GM04503 (cell line): ENCODE measurements around the gene ESR2.
"Not testable (repeated sequence)": the region's sequence is repeated elsewhere in the genome, so short reads cannot be mapped to it uniquely, and the experiment has no call there.

Experiments used
- DNase-seq: peaks from one replicate; pipeline ENCODE4 v3.0.0-alpha.2; 2012; ENCODE audit warnings: low read depth

The ESR2 gene

DNA sequence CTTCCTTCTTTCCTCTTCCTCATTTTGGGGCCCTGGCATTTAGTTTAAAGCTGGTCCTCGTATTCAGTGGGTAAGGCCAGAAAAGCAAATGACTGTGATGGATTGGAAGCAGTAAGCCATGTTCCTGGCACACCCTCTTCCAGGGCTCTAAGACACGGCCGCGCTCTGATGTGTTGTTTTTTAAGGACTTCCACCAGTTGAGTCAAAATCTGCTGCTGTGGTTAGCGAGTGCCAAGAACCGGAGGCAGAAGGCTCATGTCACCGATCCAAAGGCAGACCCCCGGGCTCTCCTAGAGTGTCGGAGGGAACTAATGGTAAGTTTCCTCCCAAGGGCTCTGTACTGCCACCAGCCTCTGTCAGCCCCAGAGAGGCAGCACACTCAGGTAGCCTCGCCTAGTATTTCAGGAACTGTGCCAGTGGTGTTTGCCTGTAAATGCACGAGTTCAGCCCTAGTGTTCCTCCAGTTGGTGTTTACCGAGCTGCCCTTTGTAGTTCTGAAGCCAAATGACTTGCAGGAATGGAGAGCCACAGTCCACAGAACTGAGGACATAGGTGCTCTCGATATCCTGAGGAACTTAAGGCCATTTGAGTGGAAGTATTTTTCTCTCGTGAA is 72.7 kb downstream of the ESR2 start:
- DNase-seq, result no peak

DNA sequence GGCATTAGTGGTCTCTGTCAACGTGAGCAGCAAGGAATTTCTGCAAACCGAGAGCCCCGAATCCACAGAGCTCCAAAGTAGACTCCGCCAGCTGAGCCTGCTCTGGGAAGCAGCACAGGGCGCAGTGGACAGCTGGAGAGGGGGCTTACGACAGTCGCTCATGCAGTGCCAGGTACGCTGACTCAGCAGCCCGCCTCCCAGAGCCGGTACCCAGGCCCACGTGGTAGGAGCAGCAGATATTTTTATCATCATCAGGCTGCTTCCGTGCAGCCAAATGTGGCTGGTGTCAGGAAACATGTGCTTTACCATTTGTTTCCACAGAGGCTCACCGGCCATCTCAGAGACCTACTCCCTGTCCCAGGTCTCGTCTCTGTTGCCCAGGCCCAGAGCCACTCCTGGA is 73.7 kb downstream of the ESR2 start:
- no peak for DNase-seq

DNA sequence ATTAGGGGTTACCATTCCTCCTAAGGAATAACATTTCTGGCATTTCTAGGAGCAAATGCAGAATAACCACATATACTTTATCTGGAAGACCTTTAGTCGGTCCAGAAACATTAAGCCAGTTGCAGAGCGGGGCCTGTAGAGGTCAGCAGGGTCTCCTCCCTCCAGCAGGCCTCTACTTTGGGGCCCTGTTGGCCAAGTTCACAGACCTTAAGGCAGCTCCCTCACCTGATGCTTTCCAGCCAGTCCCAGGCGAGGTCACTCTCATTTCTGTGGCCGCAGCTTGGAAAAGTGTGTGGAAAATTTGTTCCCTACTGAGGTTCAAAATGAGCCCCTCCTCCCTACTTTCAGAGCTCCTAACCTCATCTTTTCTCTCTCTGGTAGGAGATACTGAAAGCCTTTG is 74.1 kb downstream of the ESR2 start:
- DNase-seq, result no peak

DNA sequence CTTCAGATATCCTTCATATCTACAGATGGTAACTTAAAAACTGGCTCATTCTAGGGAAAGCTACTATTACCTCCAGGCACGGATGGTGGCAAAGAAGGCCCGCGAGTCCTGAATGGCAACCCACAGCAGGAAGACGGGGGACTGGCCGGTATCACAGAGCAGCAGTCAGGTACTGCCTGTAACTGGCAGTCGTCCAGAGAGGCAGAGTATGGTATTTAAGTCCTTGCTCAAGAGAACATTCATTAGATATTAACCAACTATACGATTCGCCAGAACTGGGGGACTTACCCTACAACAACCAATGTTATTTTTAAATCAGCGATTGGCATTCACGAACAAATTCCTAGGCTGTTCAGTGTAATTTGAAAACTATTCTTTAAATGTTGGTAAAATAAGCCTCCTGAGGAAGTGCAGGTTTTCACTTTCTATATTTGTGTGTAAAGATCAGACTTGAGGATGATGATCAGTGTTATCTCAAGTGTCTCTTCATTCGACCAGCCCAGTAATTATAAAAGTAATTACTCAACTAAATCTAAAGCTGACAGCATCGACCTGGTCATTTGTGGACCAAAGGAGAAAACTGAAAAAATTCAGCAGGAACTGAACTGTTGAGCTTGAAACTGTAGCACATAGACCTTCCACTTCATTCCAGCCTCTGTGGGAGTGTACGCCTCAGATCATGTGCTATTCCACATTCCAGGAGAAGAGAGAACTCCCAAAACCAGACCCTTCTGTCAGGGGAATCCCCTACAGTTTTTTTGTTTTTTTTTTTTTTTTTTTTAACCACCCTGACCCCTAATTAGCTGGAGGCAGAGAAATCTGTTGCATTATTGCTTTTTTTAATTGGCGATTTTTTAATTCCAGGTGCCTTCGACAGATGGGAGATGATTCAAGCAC is 75.6 kb downstream of the ESR2 start:
- DNase-seq, result no peak

DNA sequence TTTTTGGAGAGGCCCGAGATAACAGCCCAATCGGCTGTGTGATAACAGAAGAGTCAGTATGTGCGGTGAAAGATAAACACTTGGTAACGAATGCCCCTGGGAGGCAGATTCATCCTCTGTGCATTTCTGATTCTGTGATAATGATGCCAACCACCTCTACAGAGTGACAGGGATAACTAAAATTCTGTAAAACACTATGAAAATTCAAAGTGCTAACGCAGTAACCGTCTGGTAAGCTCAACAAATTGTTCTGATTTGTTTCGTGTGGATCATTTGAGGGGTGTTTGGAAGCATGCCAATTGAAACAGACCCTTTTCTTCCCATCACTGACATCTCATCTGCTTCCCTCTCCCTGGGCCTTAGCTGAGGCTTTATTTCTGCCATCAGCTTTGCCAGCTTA is 76.3 kb downstream of the ESR2 start:
- no peak for DNase-seq

DNA sequence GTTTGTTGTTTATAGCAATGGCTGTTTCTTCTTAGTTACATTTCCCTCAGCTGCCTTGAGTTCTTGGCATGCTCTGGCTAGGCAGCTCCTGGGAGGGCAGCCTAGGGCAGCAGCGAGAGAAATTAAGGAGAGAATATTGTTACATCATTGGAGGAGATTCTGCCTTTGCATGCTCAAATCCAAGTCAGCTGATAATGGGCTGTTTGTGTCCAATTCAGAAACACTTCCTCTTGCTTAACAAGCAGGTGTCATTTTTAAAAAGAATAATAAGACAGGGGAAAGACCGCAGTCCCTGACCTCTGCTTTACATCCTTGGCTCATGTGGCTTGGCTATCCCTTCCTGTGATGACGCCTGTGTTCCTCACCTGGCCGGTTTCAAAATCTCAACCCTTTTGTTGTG is 76.9 kb downstream of the ESR2 start:
- DNase-seq, result no peak

DNA sequence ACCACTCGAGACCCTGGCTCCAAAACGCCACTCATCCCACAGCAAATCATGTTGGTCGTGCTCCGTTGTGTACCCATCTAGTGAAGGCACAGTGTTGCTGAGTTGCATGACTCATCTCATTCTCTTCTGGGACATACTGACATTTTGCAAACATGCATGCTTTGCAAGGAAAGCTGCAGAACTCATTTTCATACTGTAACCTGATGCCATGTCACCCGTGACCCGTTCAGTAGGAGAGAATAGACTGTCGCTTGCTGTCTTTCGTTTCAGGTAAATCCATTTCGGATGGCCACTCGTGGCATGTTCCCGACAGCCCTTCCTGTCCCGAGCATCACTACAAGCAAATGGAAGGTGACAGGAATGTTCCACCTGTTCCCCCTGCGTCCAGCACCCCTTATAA is 78.2 kb downstream of the ESR2 start:
- no peak for DNase-seq

DNA sequence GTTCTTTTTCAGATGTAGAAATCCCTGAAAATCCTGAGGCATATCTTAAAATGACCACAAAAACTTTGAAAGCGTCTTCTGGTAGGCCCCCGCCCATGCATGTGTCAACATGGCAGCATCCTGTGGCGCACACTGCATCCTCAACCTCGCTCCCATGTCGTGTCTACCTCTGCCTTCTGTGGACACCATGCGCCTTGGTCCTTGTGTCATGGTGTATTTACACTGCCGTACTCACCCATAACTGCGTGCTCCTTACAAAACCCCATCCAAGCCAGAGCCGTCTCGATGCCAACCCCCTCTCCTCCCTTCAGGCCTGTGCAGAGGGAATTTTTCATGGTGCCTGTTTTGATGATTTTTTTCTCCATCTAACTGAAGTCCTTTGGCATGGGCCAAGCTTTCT is 78.9 kb downstream of the ESR2 start:
- no peak for DNase-seq

DNA sequence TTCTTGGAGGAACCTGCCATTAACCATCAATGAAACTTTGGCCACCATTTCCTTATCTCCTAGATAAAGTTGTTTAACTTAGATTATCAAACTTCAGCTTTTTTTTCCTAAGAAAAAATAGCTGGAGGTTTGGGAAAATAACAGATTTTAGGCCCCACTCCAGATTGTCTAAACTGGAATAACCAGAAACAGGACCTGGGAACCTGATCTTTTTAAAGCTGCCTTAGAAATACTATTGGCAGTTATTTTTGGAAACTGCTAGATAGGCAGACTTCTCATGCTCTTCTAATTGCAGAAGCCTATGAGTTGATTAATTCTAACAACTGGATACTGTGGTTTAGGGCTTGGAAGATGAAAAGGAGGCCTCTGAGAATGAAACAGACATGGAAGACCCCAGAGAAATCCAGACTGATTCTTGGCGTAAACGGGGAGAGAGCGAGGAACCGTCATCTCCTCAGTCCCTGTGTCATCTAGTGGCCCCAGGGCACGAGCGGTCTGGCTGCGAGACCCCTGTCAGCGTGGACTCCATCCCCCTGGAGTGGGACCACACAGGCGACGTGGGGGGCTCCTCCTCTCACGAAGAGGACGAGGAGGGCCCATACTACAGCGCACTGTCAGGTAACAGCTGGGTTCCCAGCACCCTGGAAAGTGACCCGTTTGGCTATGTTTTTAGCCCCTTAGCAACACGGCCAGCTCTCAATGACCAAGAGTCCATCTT is 80.2 kb downstream of the ESR2 start:
- no peak for DNase-seq

DNA sequence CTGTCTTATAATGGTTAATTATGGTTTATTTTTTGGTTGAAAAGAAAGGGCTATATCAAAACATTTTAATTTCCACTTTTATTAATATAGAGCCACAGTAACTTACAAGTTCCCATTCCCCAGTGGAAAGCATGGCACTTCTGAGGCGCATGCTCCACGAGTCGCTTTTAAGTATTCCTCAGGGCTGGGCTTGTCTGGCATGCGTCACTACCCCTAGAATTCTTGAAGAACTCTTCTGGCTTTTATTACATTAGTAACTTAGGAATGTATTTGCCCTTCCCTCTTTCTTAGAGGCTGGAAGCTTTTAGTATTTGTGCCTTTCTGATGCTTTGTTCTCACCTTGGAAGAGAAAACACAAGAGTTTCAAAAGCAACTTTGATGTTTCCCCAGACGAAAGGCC is 81.1 kb downstream of the ESR2 start:
- no peak for DNase-seq

DNA sequence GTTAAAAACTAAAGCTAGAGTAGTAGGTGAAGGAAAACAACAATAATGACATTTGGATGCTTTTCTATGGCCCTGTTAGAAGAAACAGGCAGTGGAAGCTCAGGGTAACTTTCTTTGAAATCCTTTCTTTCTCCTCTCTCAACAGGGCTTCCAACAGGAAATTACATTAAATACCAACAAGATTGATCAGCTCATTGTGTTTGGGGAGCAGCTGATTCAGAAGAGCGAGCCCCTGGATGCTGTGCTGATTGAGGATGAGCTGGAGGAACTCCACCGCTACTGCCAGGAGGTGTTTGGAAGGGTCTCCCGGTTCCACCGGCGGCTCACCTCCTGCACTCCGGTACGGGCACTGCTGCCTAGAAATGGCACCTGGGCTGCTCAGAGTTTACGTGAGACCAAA is 81.5 kb downstream of the ESR2 start:
- DNase-seq, result no peak

DNA sequence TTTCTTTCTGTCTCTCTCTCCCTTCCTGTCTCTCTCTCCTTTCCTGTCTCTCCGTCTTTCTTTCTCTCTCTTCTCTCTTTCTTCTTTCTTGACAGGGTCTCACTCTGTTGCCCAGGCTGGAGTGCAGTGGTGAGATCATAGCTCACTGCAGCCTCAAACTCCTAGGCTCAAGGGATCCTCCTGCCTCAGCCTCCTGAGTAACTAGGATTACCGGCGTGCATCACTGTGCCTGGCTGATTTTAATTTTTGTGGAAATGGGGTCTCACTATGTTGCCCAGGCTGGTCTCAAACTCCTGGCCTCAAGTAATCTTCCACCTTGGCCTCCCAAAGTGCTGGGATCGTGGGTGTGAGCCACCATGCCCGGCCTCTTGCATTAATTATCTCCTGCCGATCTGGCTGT is 83.3 kb downstream of the ESR2 start:
- not testable (repeated sequence) for DNase-seq

DNA sequence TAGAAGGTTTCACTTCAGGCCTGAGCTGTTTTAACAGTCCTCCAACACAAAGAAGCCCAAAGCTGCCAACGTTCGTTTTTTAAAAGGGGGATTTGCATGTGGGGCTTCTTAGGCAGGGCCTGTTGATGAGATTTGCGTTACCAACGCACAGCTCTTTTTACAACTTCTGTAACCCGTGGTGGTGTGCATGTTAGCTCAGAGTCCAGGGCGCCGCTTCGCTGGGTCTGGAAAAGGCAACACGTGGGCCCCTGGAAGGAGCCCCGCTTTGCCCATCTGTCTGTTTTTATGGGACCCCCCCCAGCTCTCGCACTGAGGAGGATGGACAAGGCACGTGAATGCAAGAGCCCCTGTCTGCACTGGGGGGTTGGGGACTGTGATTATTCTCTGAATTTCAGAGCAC is 84.0 kb downstream of the ESR2 start:
- no peak for DNase-seq

DNA sequence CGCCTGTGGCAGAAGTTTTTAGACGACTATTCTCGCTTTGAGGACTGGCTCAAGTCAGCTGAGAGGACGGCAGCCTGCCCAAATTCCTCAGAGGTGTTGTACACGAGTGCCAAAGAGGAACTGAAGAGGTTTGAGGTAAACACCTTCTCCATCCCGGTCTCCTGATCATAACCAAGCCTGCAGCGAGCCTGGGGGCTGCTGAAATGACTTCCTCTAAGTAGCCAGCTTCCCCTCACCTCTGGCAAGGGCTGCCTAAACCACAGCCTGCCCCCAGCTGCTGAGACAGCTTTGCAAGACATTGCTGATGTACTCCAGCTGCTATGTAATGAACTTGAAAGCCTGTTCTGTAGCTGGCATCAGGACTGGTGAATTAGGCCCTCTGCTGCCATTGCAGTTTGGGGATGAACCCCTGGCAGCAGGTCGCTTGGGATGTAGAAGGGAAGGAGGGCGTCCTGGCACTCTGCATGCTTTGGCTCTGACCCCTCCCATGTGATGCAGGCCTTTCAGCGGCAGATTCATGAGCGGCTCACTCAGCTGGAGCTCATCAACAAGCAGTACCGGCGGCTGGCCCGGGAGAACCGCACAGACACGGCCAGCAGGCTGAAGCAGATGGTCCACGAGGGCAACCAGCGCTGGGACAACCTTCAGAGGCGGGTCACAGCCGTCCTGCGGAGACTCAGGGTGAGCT is 84.6 kb downstream of the ESR2 start:
- no peak for DNase-seq

DNA sequence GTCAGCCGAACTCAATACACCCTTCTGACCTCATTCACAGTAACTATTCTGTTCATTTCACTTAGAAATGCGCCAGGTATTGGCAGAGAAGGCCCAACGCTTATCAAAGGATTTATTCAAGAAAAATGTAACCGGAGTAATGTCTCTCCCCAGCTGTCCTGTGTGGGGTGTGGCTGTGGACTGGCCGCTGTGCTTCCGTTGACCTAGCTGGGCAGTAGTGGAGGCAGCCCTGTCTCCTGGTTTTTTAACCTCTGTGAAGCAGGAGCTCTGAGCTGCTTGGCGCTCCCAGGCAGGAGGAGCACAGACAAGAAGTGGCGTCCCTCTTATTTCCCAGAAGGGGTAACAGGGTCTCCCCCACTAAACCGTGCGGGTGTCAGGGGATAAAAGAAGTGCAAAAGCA is 85.2 kb downstream of the ESR2 start:
- DNase-seq, result no peak

DNA sequence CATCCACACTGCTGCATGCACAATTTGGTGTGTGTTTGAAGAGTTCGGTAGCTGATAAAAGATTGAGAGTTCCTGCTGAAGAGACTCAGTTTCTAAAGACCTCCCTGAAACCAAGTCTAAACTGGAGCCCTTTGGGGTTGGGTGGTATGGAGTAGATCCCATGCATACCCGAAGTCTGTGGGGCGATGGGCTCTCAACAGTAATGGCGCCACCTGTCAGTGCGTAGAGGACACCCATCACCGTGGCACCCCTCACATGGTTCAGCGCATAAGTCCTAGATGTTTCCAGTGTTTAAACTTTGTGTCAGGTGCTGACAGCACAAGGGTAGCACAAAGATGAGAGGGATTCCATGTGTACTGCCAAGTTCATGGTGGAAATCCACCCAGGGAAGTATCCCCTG is 85.9 kb downstream of the ESR2 start:
- DNase-seq, result no peak

DNA sequence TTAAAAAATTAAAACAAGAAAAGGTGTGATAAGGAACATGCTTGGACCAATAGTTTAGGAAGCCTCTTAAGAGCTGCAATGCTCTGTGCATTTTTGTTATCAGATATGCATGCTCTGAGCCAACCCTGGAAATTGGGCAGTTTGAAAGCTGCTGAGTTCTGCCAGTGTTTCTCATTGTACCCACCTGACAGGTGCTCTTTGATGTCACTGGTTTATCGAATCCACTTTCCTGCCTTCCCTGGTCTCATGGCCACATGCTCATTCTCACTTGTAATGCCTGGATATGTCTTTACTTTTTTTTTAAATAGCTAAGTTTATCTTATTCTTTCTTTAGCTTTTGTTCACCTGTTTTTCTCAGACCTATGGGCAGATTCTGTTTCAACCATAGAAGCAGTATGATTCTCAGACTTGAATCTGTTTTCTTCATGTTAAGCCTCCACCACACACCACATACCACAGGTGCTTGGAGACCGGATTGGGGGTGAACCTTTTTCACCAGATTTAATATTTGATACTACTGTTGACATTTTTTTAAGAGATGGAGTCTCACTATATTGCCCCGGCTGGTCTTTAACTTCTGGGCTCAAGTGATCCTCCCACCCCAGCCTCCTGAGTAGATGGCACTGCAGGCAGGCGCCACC is 90.7 kb downstream of the ESR2 start:
- DNase-seq, result no peak

DNA sequence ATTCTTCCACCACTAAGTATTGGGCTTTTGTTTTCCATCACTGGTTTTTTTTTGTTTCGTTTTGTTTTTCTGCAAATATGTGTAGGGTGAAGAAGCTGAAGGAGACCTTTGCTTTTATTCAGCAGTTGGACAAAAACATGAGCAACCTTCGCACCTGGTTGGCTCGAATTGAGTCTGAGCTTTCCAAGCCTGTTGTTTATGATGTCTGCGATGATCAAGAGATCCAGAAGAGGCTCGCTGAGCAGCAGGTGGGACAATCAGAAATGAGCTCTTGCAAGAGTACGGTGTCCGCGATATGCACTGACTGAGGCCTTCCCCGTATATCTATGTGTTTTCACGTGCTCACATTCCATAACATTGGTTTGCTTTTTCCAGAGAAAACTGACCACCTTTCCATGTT is 91.5 kb downstream of the ESR2 start:
- no peak for DNase-seq

DNA sequence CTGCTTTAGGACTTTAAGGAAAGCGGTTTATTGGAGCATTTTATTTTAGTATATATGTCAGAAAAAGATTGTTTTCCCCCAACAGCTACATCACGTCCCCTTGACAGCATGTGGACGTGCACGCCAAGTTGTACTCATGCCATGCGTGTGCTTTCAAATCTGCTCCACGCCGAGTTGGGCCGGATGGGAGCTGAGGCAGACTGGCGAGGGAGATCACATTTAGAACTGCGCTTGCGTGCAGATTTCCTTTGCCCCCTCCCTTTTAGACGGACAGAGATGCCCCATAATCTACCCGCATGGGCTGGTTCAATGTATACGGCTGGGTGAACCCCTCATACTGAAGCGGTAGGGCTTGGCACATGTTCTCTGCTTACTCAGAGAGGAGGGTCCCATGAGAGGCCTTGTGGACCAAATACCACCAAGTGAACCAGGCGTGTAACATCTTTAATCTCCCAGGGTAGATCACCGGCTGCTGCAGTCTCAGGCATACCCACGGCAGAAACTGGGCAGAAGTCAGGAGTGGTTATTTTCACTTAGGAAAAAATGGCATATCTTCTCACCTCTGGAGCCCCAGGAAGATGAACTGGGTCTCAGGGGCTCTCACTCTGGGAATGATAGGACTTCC is 92.1 kb downstream of the ESR2 start:
- no peak for DNase-seq

DNA sequence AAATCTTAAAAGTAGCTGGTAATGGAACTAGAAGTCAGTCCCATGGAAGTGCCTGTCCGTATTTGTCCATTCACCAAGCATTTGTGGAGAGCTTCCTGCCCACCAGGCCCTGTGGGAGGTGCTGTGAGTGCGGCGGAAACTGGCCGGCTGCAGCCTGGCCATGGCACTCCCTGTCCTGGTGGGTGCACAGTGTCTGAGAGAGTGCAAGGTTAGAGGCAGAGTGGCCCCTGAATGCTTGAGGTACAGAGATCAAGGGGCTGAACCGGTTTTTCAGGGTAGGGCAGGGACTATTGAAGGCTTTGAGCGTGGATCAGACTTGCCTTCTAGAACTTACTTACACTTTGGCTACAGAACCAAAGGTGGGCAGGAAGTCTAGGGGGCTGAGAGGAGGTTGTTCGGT is 92.9 kb downstream of the ESR2 start:
- DNase-seq, result no peak

DNA sequence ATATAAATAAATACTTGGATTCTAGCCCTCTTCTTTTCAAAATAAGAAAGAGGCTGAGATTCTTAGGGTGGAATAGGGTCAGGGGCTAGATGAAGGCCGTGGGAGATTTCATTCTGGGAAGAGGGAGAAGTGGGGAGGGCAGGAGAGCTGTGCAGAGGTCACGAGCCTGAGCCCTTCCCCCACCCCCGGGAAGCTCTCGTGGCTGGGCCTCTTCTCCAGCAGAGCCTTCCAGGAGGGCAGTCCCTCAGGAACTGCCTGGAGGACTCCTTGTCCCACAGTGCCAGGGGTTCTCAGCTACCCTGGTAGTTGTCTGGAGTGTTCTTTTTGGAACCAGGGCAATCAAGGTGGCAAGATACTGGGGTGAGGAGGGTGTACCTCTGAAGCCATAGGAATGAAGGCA is 94.0 kb downstream of the ESR2 start:
- DNase-seq, result no peak

DNA sequence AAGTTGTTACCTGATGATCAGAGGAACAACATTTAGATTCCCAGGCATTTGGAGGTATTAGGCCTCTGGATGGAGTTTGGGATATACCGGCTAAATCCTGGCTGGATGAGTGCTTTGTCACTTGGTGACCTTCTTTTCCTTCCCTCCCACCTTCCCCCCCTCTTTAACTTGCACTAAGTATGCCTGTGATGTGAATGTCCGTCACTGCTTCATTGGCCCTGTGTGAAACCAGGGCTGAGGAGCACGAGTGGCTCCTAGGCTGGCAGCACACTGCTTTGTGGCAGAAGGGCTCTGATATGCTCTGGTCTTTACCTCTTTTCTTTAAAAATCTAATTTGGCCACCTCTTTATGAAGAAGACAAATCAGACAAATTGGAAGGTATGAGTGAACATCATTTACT is 95.7 kb downstream of the ESR2 start:
- no peak for DNase-seq
